H1 (cell line): Measurements from ENCODE around the gene KCTD16. TPM values are rescaled to one million over a fixed set of nuclear protein-coding genes. Genes with fewer than 3 reads are reported as not detected.

Source experiments
- CTCF ChIA-PET: fragments of 300-600 bp; sonication (Branson Sonifier 250); formaldehyde crosslinking; loops from one replicate; lab custom pipeline; 2021; ENCODE audit not compliant: partially characterized antibody; lab: Charles Lee
- POLR2A ChIA-PET: fragments of 300-600 bp; sonication (Branson Sonifier 250); formaldehyde crosslinking; loops from one replicate; lab custom pipeline; 2021; ENCODE audit warnings: inconsistent platforms; ENCODE audit not compliant: partially characterized antibody; lab: Charles Lee
- DNase-seq, 2 experiments: peaks; one replicate each; pipeline versions ENCODE4 v3.0.0 to v3.0.0-alpha.2; 2010 to 2022; ENCODE audit warnings: low spot score in 2 of 2, low read depth in 1 of 2, mixed read lengths in 1 of 2
- FAIRE-seq: peaks from 2 replicates; lab custom pipeline; 2011; peaks lifted over from hg19 to GRCh38; lab: Jason Lieb, UNC
- H2AFZ ChIP-seq: 2 replicates; pipeline ENCODE4 v1.8.1; 2012; ENCODE audit warnings: low read length, inconsistent platforms
- H2AK5ac ChIP-seq: 2 replicates; pipeline ENCODE4 v1.6.1; 2013; ENCODE audit warnings: low read depth, low read length
- H2BK120ac ChIP-seq: replicated peaks from 2 replicates; pipeline ENCODE3; 2013; ENCODE audit warnings: low read depth, low read length, inconsistent platforms
- H2BK12ac ChIP-seq: 2 replicates; pipeline ENCODE4 v1.6.1; 2013; ENCODE audit warnings: low read depth, low read length
- H2BK15ac ChIP-seq: 2 replicates; pipeline ENCODE4 v1.6.1; 2013; ENCODE audit warnings: low read length
- H2BK20ac ChIP-seq: 2 replicates; pipeline ENCODE4 v1.6.1; 2013; ENCODE audit warnings: low read length
- H2BK5ac ChIP-seq: 2 replicates; pipeline ENCODE4 v1.6.1; 2013; ENCODE audit warnings: low read depth, low read length
- H3K14ac ChIP-seq: 2 replicates; pipeline ENCODE4 v1.6.1; 2013; ENCODE audit warnings: inconsistent platforms; ENCODE audit not compliant: insufficient read length
- H3K18ac ChIP-seq: 2 replicates; pipeline ENCODE4 v1.6.1; 2013; ENCODE audit warnings: low read length; ENCODE audit errors: extremely low read depth
- H3K23ac ChIP-seq: 2 replicates; pipeline ENCODE4 v1.6.1; 2013; ENCODE audit warnings: inconsistent platforms; ENCODE audit not compliant: insufficient read length
- H3K23me2 ChIP-seq: 2 replicates; pipeline ENCODE4 v1.6.1; 2013; ENCODE audit warnings: low read depth, low read length
- H3K27ac ChIP-seq: 2 replicates; pipeline ENCODE4 v1.6.1; 2011; ENCODE audit warnings: low read depth, low read length, inconsistent platforms
- H3K27me3 ChIP-seq, 4 experiments: replicated peaks in 1 of 4; 1 replicate in 1 of 4; 2 replicates in 3 of 4; pipeline versions ENCODE4 v1.6.1 to v1.8.1; 2011 to 2013; ENCODE audit warnings: low read length in 3 of 4, mild to moderate bottlenecking in 3 of 4, inconsistent platforms in 2 of 4, mixed read lengths in 2 of 4, moderate library complexity in 1 of 4; ENCODE audit not compliant: control insufficient read depth in 3 of 4, insufficient read depth in 3 of 4; ENCODE audit errors: extremely low read depth in 1 of 4
- H3K36me3 ChIP-seq, 4 experiments: 2 replicates each; pipeline versions ENCODE4 v1.6.1 to v1.8.1; 2011 to 2013; ENCODE audit warnings: mild to moderate bottlenecking in 4 of 4, low read length in 3 of 4, moderate library complexity in 2 of 4, control low read depth in 1 of 4, inconsistent platforms in 1 of 4; ENCODE audit not compliant: insufficient read depth in 4 of 4, control insufficient read depth in 2 of 4
- H3K4ac ChIP-seq: replicated peaks from 2 replicates; pipeline ENCODE3; 2013; ENCODE audit warnings: low read length, low read depth, mixed read lengths, inconsistent platforms; ENCODE audit not compliant: insufficient read length
- H3K4me1 ChIP-seq, 4 experiments: replicated peaks in 1 of 4; 1 replicate in 1 of 4; 2 replicates in 3 of 4; pipeline versions ENCODE4 v1.6.1 to v1.8.1; 2011 to 2013; ENCODE audit warnings: low read length in 3 of 4, inconsistent platforms in 2 of 4, mixed read lengths in 1 of 4; ENCODE audit not compliant: insufficient read depth in 4 of 4, control insufficient read depth in 3 of 4
- H3K4me2 ChIP-seq, 2 experiments: 2 replicates each; pipeline versions ENCODE4 v1.6.1 to v1.8.1; 2011 to 2013; ENCODE audit warnings: low read depth in 2 of 2, low read length in 2 of 2, control low read depth in 1 of 2, inconsistent platforms in 1 of 2, mild to moderate bottlenecking in 1 of 2; ENCODE audit not compliant: insufficient read depth in 1 of 2
- H3K4me3 ChIP-seq, 4 experiments: fragments of 200-600, 300-600 bp in 1 of 4; sonication (generic), shearing (Covaris generic), sonication (Bioruptor Twin) in 1 of 4; 2 replicates each; pipeline versions ENCODE4 v1.5.1 to v1.8.1; 2011 to 2016; ENCODE audit warnings: low read length in 4 of 4, low read depth in 3 of 4, control low read depth in 2 of 4, inconsistent platforms in 2 of 4, mild to moderate bottlenecking in 2 of 4, mixed read lengths in 1 of 4, moderate library complexity in 1 of 4; ENCODE audit not compliant: insufficient read depth in 2 of 4; ENCODE audit errors: extremely low read depth in 1 of 4
- H3K56ac ChIP-seq: replicated peaks from 2 replicates; pipeline ENCODE3; 2013; ENCODE audit warnings: low read depth, mild to moderate bottlenecking, mixed read lengths, low read length, inconsistent platforms; ENCODE audit not compliant: insufficient read length
- H3K79me1 ChIP-seq: 2 replicates; pipeline ENCODE4 v1.6.1; 2013; ENCODE audit warnings: low read depth, low read length, control low read depth
- H3K79me2 ChIP-seq, 2 experiments: 2 replicates each; pipeline versions ENCODE4 v1.6.1 to v1.8.1; 2012 to 2013; ENCODE audit warnings: low read length in 2 of 2, mild to moderate bottlenecking in 2 of 2, inconsistent platforms in 1 of 2; ENCODE audit not compliant: insufficient read depth in 2 of 2, control insufficient read depth in 1 of 2
- H3K9ac ChIP-seq, 4 experiments: replicated peaks in 1 of 4; 1 replicate in 1 of 4; 2 replicates in 3 of 4; pipeline versions ENCODE4 v1.6.1 to v1.8.1; 2011 to 2013; ENCODE audit warnings: low read depth in 3 of 4, low read length in 3 of 4, control low read depth in 2 of 4, mild to moderate bottlenecking in 2 of 4, moderate library complexity in 2 of 4, inconsistent platforms in 1 of 4; ENCODE audit errors: extremely low read depth in 1 of 4
- H3K9me3 ChIP-seq, 2 experiments: 2 replicates each; pipeline versions ENCODE4 v1.6.1 to v1.8.1; 2012 to 2013; ENCODE audit warnings: mild to moderate bottlenecking in 2 of 2, moderate library complexity in 2 of 2, control low read depth in 1 of 2, inconsistent platforms in 1 of 2, low read depth in 1 of 2, low read length in 1 of 2, mixed read lengths in 1 of 2; ENCODE audit not compliant: insufficient read depth in 2 of 2
- H4K20me1 ChIP-seq, 2 experiments: replicated peaks in 1 of 2; 2 replicates each; pipeline versions ENCODE3 to v1.8.1; 2011 to 2013; ENCODE audit warnings: inconsistent platforms in 2 of 2, low read length in 2 of 2, mild to moderate bottlenecking in 1 of 2; ENCODE audit not compliant: insufficient read depth in 2 of 2, control insufficient read depth in 1 of 2
- H4K5ac ChIP-seq: 2 replicates; pipeline ENCODE4 v1.6.1; 2013; ENCODE audit warnings: low read length, low read depth, mixed read lengths, inconsistent platforms; ENCODE audit not compliant: insufficient read length
- H4K8ac ChIP-seq: 2 replicates; pipeline ENCODE4 v1.8.0; 2013; ENCODE audit warnings: mild to moderate bottlenecking, moderate library complexity, low read length, inconsistent platforms; ENCODE audit not compliant: insufficient read depth; ENCODE audit errors: extremely low read depth
- H4K91ac ChIP-seq: replicated peaks from 2 replicates; pipeline ENCODE3; 2013; ENCODE audit warnings: low read length, mixed read lengths, inconsistent platforms; ENCODE audit not compliant: insufficient read length
- ASH2L ChIP-seq: fragments of 200-600, 300-600 bp; sonication (generic); IDR thresholded peaks from one replicate; pipeline ENCODE4 v1.7.1; 2017; ENCODE audit warnings: low read length
- CBX5 ChIP-seq: fragments of 300-800, 300-1000 bp; sonication (generic); IDR thresholded peaks from 2 replicates; pipeline ENCODE4 v1.7.1; 2016; ENCODE audit warnings: antibody characterized with exemption, low read length, low read depth
- CREB1 ChIP-seq: IDR thresholded peaks from 2 replicates; pipeline ENCODE4 v1.6.1; 2012; ENCODE audit warnings: inconsistent platforms
- EP300 ChIP-seq, 2 experiments: IDR thresholded peaks; 1 replicate in 1 of 2; 2 replicates in 1 of 2; pipeline ENCODE4 v1.6.1; 2011 to 2012; ENCODE audit warnings: low read depth in 2 of 2, low read length in 2 of 2, mild to moderate bottlenecking in 2 of 2, borderline replicate concordance in 1 of 2, inconsistent platforms in 1 of 2, moderate library complexity in 1 of 2
- EZH2 ChIP-seq: fragments of 200-600 bp; sonication (generic); IDR thresholded peaks from 2 replicates; pipeline ENCODE4 v1.7.1; 2012; ENCODE audit warnings: low read depth, mild to moderate bottlenecking, moderate library complexity, low read length, inconsistent platforms; ENCODE audit not compliant: severe bottlenecking
- MAFK ChIP-seq: IDR thresholded peaks from 2 replicates; pipeline ENCODE4 v1.6.1; 2012; ENCODE audit warnings: low read depth, mild to moderate bottlenecking, improper control_type of control experiment, low read length
- NANOG ChIP-seq: IDR thresholded peaks from 2 replicates; pipeline ENCODE4 v1.6.1; 2011; ENCODE audit warnings: low read length, low read depth, mild to moderate bottlenecking, inconsistent platforms; ENCODE audit not compliant: insufficient read depth, poor library complexity, severe bottlenecking
- RBBP5 ChIP-seq: IDR thresholded peaks from 2 replicates; pipeline ENCODE4 v1.7.1; 2012; ENCODE audit warnings: low read depth, mild to moderate bottlenecking, inconsistent platforms, low read length, moderate library complexity, borderline replicate concordance
- RNF2 ChIP-seq: fragments of 200-900, 300-1000 bp; sonication (generic); IDR thresholded peaks from 2 replicates; pipeline ENCODE4 v1.7.1; 2016; ENCODE audit warnings: borderline replicate concordance, low read depth, mild to moderate bottlenecking, antibody characterized with exemption, low read length; ENCODE audit not compliant: poor library complexity, severe bottlenecking; ENCODE audit errors: missing control alignments
- SP2 ChIP-seq: IDR thresholded peaks from 2 replicates; pipeline ENCODE4 v1.6.1; 2012; ENCODE audit warnings: mild to moderate bottlenecking, low read length, inconsistent platforms
- TAF1 ChIP-seq: IDR thresholded peaks from 2 replicates; pipeline ENCODE4 v1.6.1; 2011; ENCODE audit warnings: mild to moderate bottlenecking, low read depth, low read length
- WGBS, 2 experiments: shearing (Covaris generic) in 1 of 2; methylation state at CpG; one replicate each; pipeline versions ENCODE4 v1.1.6 to v1.1.7; 2013 to 2015; ENCODE audit warnings: low lambda C conversion rate in 2 of 2, mixed read lengths in 2 of 2, inconsistent platforms in 1 of 2, low coverage in 1 of 2, missing lambda C conversion rate in 1 of 2; ENCODE audit not compliant: insufficient replicate concordance in 2 of 2, insufficient coverage in 1 of 2, insufficient read length in 1 of 2; ENCODE audit errors: extremely low coverage in 1 of 2, missing lambda C conversion rate in 1 of 2; 5-methylcytosine and 5-hydroxymethylcytosine counted together
- polyA plus RNA-seq, 7 experiments: library from polyadenylated mRNA; depleted of rRNA in 3 of 7; stranded (reverse) in 5 of 7; unstranded in 2 of 7; fragments of >200 nt in 5 of 7; fragments of 200-250 nt in 2 of 7; gene quantifications; 1 replicate in 5 of 7; 2 replicates in 1 of 7; 4 replicates in 1 of 7; pipeline versions ENCODE4 v1.2.1 to v1.2.3, GENCODE V29; 2011 to 2013; ENCODE audit warnings: missing spikeins in 2 of 7, mixed read lengths in 2 of 7
- total RNA-seq: library from RNA; stranded (reverse); fragmentation: NEBNext Ultra II Directional; extraction: Animal tissue kit (Norgen Biotek cat#: 25700); gene quantifications from 2 replicates; pipeline ENCODE4 v1.2.1, GENCODE V29; 2021

KCTD16 gene
- total and polyA plus RNA-seq, 2 of the 8 experiments (the other 6 are each of a cell fraction or from before 2014, with no cell fraction given) = 0.03 to 0.24 TPM

GRCh38 chr5:144122081-144122480 lies 48.6 kb upstream of the KCTD16 start:
- no peak overlapping the region for H3K23ac ChIP-seq
- no peaks in the 10 kb centered on the region for H4K20me1 ChIP-seq
- H2BK12ac ChIP-seq = no peak overlapping the region
- no peak overlapping the region for H3K27ac ChIP-seq
- H3K4me2 ChIP-seq = no peak overlapping the region
- no peaks in the 10 kb centered on the region for H3K36me3 ChIP-seq
- no peak overlapping the region for H3K4me3 ChIP-seq
- H3K4me1 ChIP-seq = peaks cover 2 to 4% (median 3%) of the 10 kb centered on the region in 4 experiments; a peak in 3 of 7 replicates
- no peaks in the 10 kb centered on the region for H3K23me2 ChIP-seq
- WGBS, 2 experiments = 90% methylated on average over 2 of the region's 2 CpGs; no CpG with 5 or more reads in 1 of the 2 experiments
- no peak overlapping the region for H2AFZ ChIP-seq
- ChIA-PET POLR2A (no interaction called here), CTCF (interaction anchor here (0.8 to 1.6 kb wide), 3 partner anchors 9 to 294 kb away, joined by 3 to 5 read pairs (median 4); no protein-coding TSS in a partner anchor)
- no peak for FAIRE-seq
- H3K9me3 ChIP-seq = no peaks in the 10 kb centered on the region
- no peaks in the 10 kb centered on the region for H3K79me1 ChIP-seq
- no peak overlapping the region for H2BK5ac ChIP-seq
- TF ChIP-seq EZH2 = no peak
- no peak for TF ChIP-seq SP2
- no peak for TF ChIP-seq CBX5
- TF ChIP-seq RBBP5 = no peak
- no peak for TF ChIP-seq NANOG
- no peak for TF ChIP-seq ASH2L
- TF ChIP-seq EP300 (IDR thresholded peaks at IDR 0.05; ENCODE audit: borderline replicate concordance in 1 of 2, low read depth in 2 of 2, low read length in 2 of 2) = no peak
- TF ChIP-seq TAF1 = no peak
- TF ChIP-seq RNF2 = no peak
- no peak for TF ChIP-seq CREB1
- TF ChIP-seq MAFK = no peak
- TF ChIP-seq, all 59 proteins: peak for 0
- DNase-seq = no peak
- Histone ChIP-seq H2BK20ac (no peak overlapping the region), H3K14ac (no peak overlapping the region), H3K18ac (no peak overlapping the region), H2BK15ac (no peak overlapping the region), H2AK5ac (no peak overlapping the region), H4K8ac (no peak overlapping the region), H4K91ac (no peak overlapping the region), H3K79me2 (no peaks in the 10 kb centered on the region), H3K56ac (no peak overlapping the region), H3K4ac (no peak overlapping the region), H4K5ac (no peak overlapping the region), H2BK120ac (no peak overlapping the region), H3K9ac (no peak overlapping the region), H3K27me3 (no peaks in the 10 kb centered on the region)
